Mesendoderm (in vitro differentiated cells): Measurements from ENCODE around the gene DIP2A.
A peak's percentile ranks its signal among the peaks of the same experiment; 100 is the strongest.
"Not testable (repeated sequence)": the region's sequence is repeated elsewhere in the genome, so short reads cannot be mapped to it uniquely, and the experiment has no call there.

Source experiments
- DNase-seq: peaks from one replicate; pipeline ENCODE4 v3.0.0; 2013
- H2AK5ac ChIP-seq: 2 replicates; pipeline ENCODE4 v1.6.1; 2013; ENCODE audit warnings: low read length, inconsistent platforms
- H2BK120ac ChIP-seq: 2 replicates; pipeline ENCODE4 v1.6.1; 2013; ENCODE audit warnings: low read depth, mild to moderate bottlenecking, low read length, moderate library complexity, mixed read lengths
- H2BK15ac ChIP-seq: replicated peaks from 2 replicates; pipeline ENCODE4 v1.6.1; 2013; ENCODE audit warnings: low read depth, mild to moderate bottlenecking, moderate library complexity
- H2BK5ac ChIP-seq: 2 replicates; pipeline ENCODE4 v1.6.1; 2013; ENCODE audit warnings: low read length, inconsistent platforms
- H3K18ac ChIP-seq: 2 replicates; pipeline ENCODE4 v1.6.1; 2013; ENCODE audit warnings: mild to moderate bottlenecking, low read length, mixed read lengths
- H3K23ac ChIP-seq: one replicate; pipeline ENCODE4 v1.6.1; 2013; ENCODE audit warnings: low read length
- H3K27ac ChIP-seq: 2 replicates; pipeline ENCODE4 v1.5.1; 2013; ENCODE audit warnings: low read depth, mild to moderate bottlenecking, inconsistent platforms, low read length, moderate library complexity
- H3K27me3 ChIP-seq: 2 replicates; pipeline ENCODE4 v1.6.1; 2013; ENCODE audit warnings: low read length, control low read depth, mild to moderate bottlenecking, inconsistent platforms; ENCODE audit not compliant: insufficient read depth, poor library complexity
- H3K36me3 ChIP-seq: 2 replicates; pipeline ENCODE4 v1.6.1; 2013; ENCODE audit warnings: low read length, inconsistent platforms; ENCODE audit not compliant: control insufficient read depth, insufficient read depth
- H3K4ac ChIP-seq: one replicate; pipeline ENCODE4 v1.6.1; 2013; ENCODE audit warnings: low read depth, mild to moderate bottlenecking, low read length, moderate library complexity
- H3K4me1 ChIP-seq: 2 replicates; pipeline ENCODE4 v1.6.1; 2013; ENCODE audit warnings: low read depth, low read length, inconsistent platforms; ENCODE audit not compliant: control insufficient read depth
- H3K4me2 ChIP-seq: 2 replicates; pipeline ENCODE4 v1.6.1; 2013; ENCODE audit warnings: low read length
- H3K4me3 ChIP-seq: 2 replicates; pipeline ENCODE4 v1.5.1; 2013; ENCODE audit warnings: mild to moderate bottlenecking, low read length
- H3K56ac ChIP-seq: one replicate; pipeline ENCODE4 v1.6.1; 2013; ENCODE audit warnings: low read length
- H3K79me1 ChIP-seq: 2 replicates; pipeline ENCODE4 v1.6.1; 2013; ENCODE audit warnings: low read length, inconsistent platforms
- H3K79me2 ChIP-seq: 2 replicates; pipeline ENCODE4 v1.6.1; 2013; ENCODE audit warnings: mild to moderate bottlenecking, low read length; ENCODE audit not compliant: control insufficient read depth, insufficient read depth
- H3K9ac ChIP-seq: 2 replicates; pipeline ENCODE4 v1.6.1; 2013; ENCODE audit warnings: low read length, inconsistent platforms
- H4K5ac ChIP-seq: one replicate; pipeline ENCODE4 v1.6.1; 2013; ENCODE audit warnings: low read length
- H4K8ac ChIP-seq: one replicate; pipeline ENCODE4 v1.6.1; 2013; ENCODE audit warnings: low read depth, mild to moderate bottlenecking, control low read depth, low read length, moderate library complexity
- WGBS: extraction: QIAGEN DNeasy Blood & Tissue Kit; methylation state at CpG from one replicate; pipeline ENCODE4 v1.1.7; 2013; ENCODE audit warnings: low lambda C conversion rate, missing lambda C conversion rate; ENCODE audit not compliant: insufficient coverage; ENCODE audit errors: extremely low coverage; 5-methylcytosine and 5-hydroxymethylcytosine counted together

DIP2A gene

DNA sequence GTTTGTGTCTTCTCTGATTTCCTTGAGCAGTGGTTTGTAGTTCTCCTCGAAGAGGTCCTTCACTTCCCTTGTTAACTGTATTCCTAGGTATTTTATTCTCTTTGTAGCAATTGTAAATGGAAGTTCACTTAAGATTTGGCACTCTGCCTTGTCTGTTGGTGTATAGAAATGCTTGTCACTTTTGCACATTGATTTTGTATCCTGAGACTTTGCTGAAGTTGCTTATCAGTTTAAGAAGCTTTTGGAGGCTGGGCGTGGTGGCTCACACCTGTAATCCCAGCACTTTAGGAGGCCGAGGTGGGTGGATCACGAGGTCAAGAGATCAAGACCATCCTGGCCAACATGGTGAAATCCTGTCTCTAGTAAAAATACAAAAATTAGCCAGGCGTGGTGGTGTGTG is 119.1 kb downstream of the DIP2A start:
- H4K5ac ChIP-seq, H3K23ac ChIP-seq, DNase-seq, H3K79me1 ChIP-seq, H4K8ac ChIP-seq, H3K56ac ChIP-seq, H3K27ac ChIP-seq, H3K4me1 ChIP-seq, H2AK5ac ChIP-seq, H3K4me3 ChIP-seq, H3K4me2 ChIP-seq, H3K4ac ChIP-seq, H3K79me2 ChIP-seq, H2BK120ac ChIP-seq, H3K36me3 ChIP-seq, H2BK5ac ChIP-seq, H3K27me3 ChIP-seq, H2BK15ac ChIP-seq, H3K9ac ChIP-seq, H3K18ac ChIP-seq: not testable (repeated sequence)
- no CpG with 5 or more reads among the region's 5 CpGs for WGBS

- H2AK5ac ChIP-seq, H4K8ac ChIP-seq, H4K5ac ChIP-seq, H3K79me2 ChIP-seq, H3K36me3 ChIP-seq, H3K4me2 ChIP-seq, H2BK120ac ChIP-seq, DNase-seq, H3K4ac ChIP-seq, H3K18ac ChIP-seq, H3K23ac ChIP-seq, H2BK5ac ChIP-seq, H3K4me3 ChIP-seq, H3K56ac ChIP-seq, H3K9ac ChIP-seq, H3K27ac ChIP-seq, H3K27me3 ChIP-seq, H3K4me1 ChIP-seq, H3K79me1 ChIP-seq, H2BK15ac ChIP-seq: not testable (repeated sequence)
- WGBS: no CpG with 5 or more reads among the region's 2 CpGs
Observed at GRCh38 chr21:46579394-46579793, 120.7 kb downstream of the DIP2A start.

DNA sequence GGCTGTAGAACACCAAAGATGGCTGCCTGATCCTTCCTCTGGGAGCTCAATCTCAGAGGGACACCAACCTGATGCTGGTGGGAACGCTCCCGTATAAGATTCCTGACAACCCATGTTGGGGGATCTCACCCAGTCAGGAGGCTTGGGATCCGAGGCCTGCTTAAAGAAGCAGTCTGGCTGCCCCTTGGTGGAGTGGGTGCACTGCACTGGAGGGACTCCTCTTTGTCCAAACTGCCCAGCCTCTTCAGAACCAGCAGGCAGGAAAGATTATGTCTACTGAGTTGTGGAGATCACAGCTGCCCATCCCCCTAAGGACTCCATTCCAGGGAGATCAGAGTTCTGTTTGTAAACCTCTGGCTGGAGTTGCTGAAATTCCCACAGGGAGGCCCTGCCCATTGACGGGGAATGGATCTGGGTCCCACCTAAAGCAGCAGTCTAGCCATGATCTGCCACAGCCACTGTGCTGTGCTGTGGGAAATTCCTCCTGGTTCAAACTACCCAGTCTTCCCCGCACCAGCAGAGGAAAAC is 123.2 kb downstream of the DIP2A start:
- no peak overlapping the region for H3K4ac ChIP-seq
- H3K27me3 ChIP-seq: no peaks in the 10 kb centered on the region
- no peak overlapping the region for H2BK5ac ChIP-seq
- H3K18ac ChIP-seq: no peak overlapping the region
- no CpG with 5 or more reads among the region's 5 CpGs for WGBS
- H2BK120ac ChIP-seq: no peak overlapping the region
- no peak overlapping the region for H3K27ac ChIP-seq
- DNase-seq: no peak
- no peak overlapping the region for H3K56ac ChIP-seq
- H3K9ac ChIP-seq: no peak overlapping the region
- H3K79me2 ChIP-seq: no peaks in the 10 kb centered on the region
- H3K4me1 ChIP-seq: no peaks in the 10 kb centered on the region
- H4K8ac ChIP-seq: no peak overlapping the region
- no peak overlapping the region for H3K23ac ChIP-seq
- no peak overlapping the region for H3K4me3 ChIP-seq
- H3K36me3 ChIP-seq: no peaks in the 10 kb centered on the region
- no peak overlapping the region for H2AK5ac ChIP-seq
- H2BK15ac ChIP-seq: no peak overlapping the region
- no peak overlapping the region for H3K4me2 ChIP-seq
- H4K5ac ChIP-seq: no peak overlapping the region
- no peaks in the 10 kb centered on the region for H3K79me1 ChIP-seq

DNA sequence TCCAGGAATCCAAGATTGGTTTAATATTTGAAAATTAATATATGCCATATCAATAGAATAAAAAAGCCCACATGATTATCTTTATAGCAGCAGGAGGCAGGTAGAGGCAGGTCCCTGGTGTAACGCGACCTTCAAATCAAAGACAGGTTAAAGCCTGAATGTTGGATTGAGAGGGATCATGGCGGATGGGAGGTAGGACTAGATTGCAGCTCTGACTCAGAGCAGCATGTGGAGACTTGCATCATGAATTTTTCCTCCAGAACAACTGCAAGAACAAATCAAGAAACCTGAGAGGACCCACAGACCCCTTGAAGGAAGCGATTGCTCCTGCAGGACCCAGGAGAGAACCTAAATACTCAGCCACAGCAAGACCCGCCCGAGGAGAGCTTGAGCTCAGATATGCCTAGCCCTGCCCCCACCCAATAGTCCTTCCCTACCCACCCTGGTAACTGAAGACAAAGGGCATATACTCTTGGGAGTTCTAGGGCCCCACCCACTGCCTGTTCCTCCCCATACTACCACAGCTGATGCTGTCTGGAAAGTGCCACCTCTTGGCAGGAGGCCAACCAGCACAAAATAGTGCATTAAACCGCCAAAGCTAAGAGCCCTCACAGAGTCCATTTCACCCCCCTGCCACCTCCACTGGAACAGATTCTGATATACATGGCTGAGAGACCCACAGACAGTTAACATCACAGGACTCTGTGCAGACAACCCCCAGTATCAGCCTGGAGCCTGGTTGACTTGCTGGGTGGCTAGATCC is 126.7 kb downstream of the DIP2A start:
- H4K8ac ChIP-seq: no peak overlapping the region
- H3K27me3 ChIP-seq: no peaks in the 10 kb centered on the region
- H2BK120ac ChIP-seq: no peak overlapping the region
- H3K27ac ChIP-seq: no peak overlapping the region
- no peaks in the 10 kb centered on the region for H3K4me1 ChIP-seq
- H2BK5ac ChIP-seq: no peak overlapping the region
- H3K4me2 ChIP-seq: no peak overlapping the region
- H3K79me1 ChIP-seq: no peaks in the 10 kb centered on the region
- no peak overlapping the region for H2AK5ac ChIP-seq
- no peak overlapping the region for H2BK15ac ChIP-seq
- no peak overlapping the region for H3K9ac ChIP-seq
- DNase-seq: no peak
- H3K36me3 ChIP-seq: no peaks in the 10 kb centered on the region
- H3K56ac ChIP-seq: no peak overlapping the region
- no CpG with 5 or more reads among the region's 7 CpGs for WGBS
- no peaks in the 10 kb centered on the region for H3K79me2 ChIP-seq
- H3K18ac ChIP-seq: no peak overlapping the region
- no peak overlapping the region for H4K5ac ChIP-seq
- H3K23ac ChIP-seq: no peak overlapping the region
- no peak overlapping the region for H3K4ac ChIP-seq
- H3K4me3 ChIP-seq: no peak overlapping the region

- peak; percentile 36 for DNase-seq
- WGBS: no CpG with 5 or more reads among the region's 8 CpGs
Observed at GRCh38 chr21:46594276-46594675, 135.6 kb downstream of the DIP2A start.

GRCh38 chr21:46596201-46596600 is 137.5 kb downstream of the DIP2A start:
- H3K9ac ChIP-seq: no peak overlapping the region
- H4K8ac ChIP-seq: no peak overlapping the region
- H3K36me3 ChIP-seq: no peaks in the 10 kb centered on the region
- WGBS: no CpG with 5 or more reads among the region's 1 CpG
- H3K4me2 ChIP-seq: no peak overlapping the region
- no peak overlapping the region for H2BK120ac ChIP-seq
- no peak overlapping the region for H2BK15ac ChIP-seq
- H3K4ac ChIP-seq: no peak overlapping the region
- no peak overlapping the region for H3K56ac ChIP-seq
- no peak overlapping the region for H3K18ac ChIP-seq
- no peaks in the 10 kb centered on the region for H3K27me3 ChIP-seq
- no peak overlapping the region for H2AK5ac ChIP-seq
- H4K5ac ChIP-seq: no peak overlapping the region
- H3K79me1 ChIP-seq: no peaks in the 10 kb centered on the region
- no peak overlapping the region for H3K27ac ChIP-seq
- H3K4me1 ChIP-seq: no peaks in the 10 kb centered on the region
- H3K79me2 ChIP-seq: no peaks in the 10 kb centered on the region
- H3K23ac ChIP-seq: no peak overlapping the region
- H2BK5ac ChIP-seq: no peak overlapping the region
- H3K4me3 ChIP-seq: no peak overlapping the region
- no peak for DNase-seq

More at GRCh38 chr21:46594276-46594675, 135.6 kb downstream of the DIP2A start:
- H4K5ac ChIP-seq: no peak overlapping the region
- no peak overlapping the region for H2AK5ac ChIP-seq
- H3K27ac ChIP-seq: no peak overlapping the region
- H3K56ac ChIP-seq: no peak overlapping the region
- H2BK5ac ChIP-seq: no peak overlapping the region
- H3K79me1 ChIP-seq: no peaks in the 10 kb centered on the region
- H3K4ac ChIP-seq: no peak overlapping the region
- no peak overlapping the region for H3K9ac ChIP-seq
- H2BK120ac ChIP-seq: no peak overlapping the region
- H3K4me1 ChIP-seq: no peaks in the 10 kb centered on the region
- no peaks in the 10 kb centered on the region for H3K79me2 ChIP-seq
- no peak overlapping the region for H3K18ac ChIP-seq
- no peak overlapping the region for H4K8ac ChIP-seq
- H2BK15ac ChIP-seq: no peak overlapping the region
- H3K4me2 ChIP-seq: no peak overlapping the region
- H3K36me3 ChIP-seq: no peaks in the 10 kb centered on the region
- H3K4me3 ChIP-seq: no peak overlapping the region
- no peak overlapping the region for H3K23ac ChIP-seq
- H3K27me3 ChIP-seq: no peaks in the 10 kb centered on the region
